Suprapubic skin (tissue), 4 donors: ENCODE data around the gene GET4.

Experiments used
- CTCF ChIP-seq, 2 donors: fragments of 200-600 bp in 1 of 2; fragments of 450-650 bp in 1 of 2; sonication (generic) in 1 of 2; IDR thresholded peaks; one replicate each; pipeline ENCODE4 v1.5.1; 2016 to 2019; ENCODE audit warnings: antibody characterized with exemption in 2 of 2, mild to moderate bottlenecking in 1 of 2, moderate library complexity in 1 of 2
- EP300 ChIP-seq: sonication (generic); formaldehyde crosslinking; IDR thresholded peaks from one replicate; pipeline ENCODE4 v1.6.1; 2017; ENCODE audit warnings: antibody characterized with exemption
- POLR2A ChIP-seq, 2 donors: fragments of 450-650 bp; IDR thresholded peaks; one replicate each; pipeline ENCODE4 v1.6.1; 2017; ENCODE audit warnings: antibody characterized with exemption in 2 of 2, mild to moderate bottlenecking in 2 of 2, moderate library complexity in 2 of 2
- POLR2AphosphoS5 ChIP-seq, 3 donors: sonication (generic); formaldehyde crosslinking; IDR thresholded peaks; one replicate each; pipeline ENCODE4 v1.6.1; 2017; ENCODE audit warnings: antibody characterized with exemption in 3 of 3

- TF ChIP-seq CTCF (IDR thresholded peaks at IDR 0.05), result no peak
- no peak for TF ChIP-seq POLR2A (IDR thresholded peaks at IDR 0.05)
- TF ChIP-seq EP300, result no peak
- no peak for TF ChIP-seq POLR2AphosphoS5 (IDR thresholded peaks at IDR 0.05)
Measured at GRCh38 chr7:901388-902154, 25.2 kb downstream of the GET4 start.
